ENCODE data around the gene BLM.

- TF ChIP-seq POLR2A (IDR thresholded peaks at IDR 0.05) (no peak), CTCF (IDR thresholded peaks at IDR 0.05) (no peak), POLR2AphosphoS5 (IDR thresholded peaks at IDR 0.05) (no peak)
Measured at GRCh38 chr15:90799639-90800170, 82.6 kb downstream of the BLM start.

All from breast epithelium (tissue), 3 donors.